Keratinocyte (primary cell): Measurements from ENCODE around the gene PAX7.

ENCODE experiments used
- EZH2 ChIP-seq: IDR thresholded peaks from one replicate; pipeline ENCODE4 v1.6.1; 2012; ENCODE audit warnings: inconsistent platforms, mild to moderate bottlenecking, low read length, moderate library complexity
- TF ChIP-seq, protein P1 (sequence below), 3 experiments: IDR thresholded peaks in 1 of 3; conservative IDR thresholded peaks in 1 of 3; optimal IDR thresholded peaks in 1 of 3; 2 replicates in 2 of 3; 3 replicates in 1 of 3; pipeline versions ENCODE3 to v1.5.1; 2011; ENCODE audit warnings: low read length in 3 of 3, mild to moderate bottlenecking in 3 of 3, moderate library complexity in 2 of 3, control low read depth in 1 of 3, inconsistent platforms in 1 of 3; ENCODE audit not compliant: insufficient read depth in 2 of 3; ENCODE audit errors: extremely low read depth in 1 of 3

DNA sequence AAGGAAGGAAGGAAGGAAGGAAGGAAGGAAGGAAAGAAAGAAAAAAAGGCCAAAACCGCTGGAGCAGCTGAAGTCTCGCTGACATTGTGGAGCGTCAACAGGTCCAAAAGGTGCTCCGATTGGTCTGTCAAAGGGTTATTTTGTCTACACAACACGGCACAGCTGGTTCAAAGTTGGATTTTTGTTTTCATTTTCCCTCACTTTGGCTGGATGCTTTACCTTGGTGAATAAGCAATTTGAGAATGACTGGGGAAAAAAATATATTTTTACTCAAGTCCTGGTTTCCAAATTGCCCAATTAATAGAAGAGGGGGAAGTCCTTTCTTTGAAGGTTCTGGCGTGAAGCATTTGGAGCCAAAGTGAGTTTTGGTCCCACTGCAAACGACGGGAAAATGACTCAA, 19.3 kb upstream of the PAX7 start:
- TF ChIP-seq, protein P1, sequence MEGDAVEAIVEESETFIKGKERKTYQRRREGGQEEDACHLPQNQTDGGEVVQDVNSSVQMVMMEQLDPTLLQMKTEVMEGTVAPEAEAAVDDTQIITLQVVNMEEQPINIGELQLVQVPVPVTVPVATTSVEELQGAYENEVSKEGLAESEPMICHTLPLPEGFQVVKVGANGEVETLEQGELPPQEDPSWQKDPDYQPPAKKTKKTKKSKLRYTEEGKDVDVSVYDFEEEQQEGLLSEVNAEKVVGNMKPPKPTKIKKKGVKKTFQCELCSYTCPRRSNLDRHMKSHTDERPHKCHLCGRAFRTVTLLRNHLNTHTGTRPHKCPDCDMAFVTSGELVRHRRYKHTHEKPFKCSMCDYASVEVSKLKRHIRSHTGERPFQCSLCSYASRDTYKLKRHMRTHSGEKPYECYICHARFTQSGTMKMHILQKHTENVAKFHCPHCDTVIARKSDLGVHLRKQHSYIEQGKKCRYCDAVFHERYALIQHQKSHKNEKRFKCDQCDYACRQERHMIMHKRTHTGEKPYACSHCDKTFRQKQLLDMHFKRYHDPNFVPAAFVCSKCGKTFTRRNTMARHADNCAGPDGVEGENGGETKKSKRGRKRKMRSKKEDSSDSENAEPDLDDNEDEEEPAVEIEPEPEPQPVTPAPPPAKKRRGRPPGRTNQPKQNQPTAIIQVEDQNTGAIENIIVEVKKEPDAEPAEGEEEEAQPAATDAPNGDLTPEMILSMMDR (optimal IDR thresholded peaks at IDR 0.05 in 1 of 3, IDR thresholded peaks at IDR 0.05 in 1 of 3, conservative IDR thresholded peaks at IDR 0.05 in 1 of 3; ENCODE audit: extremely low read depth in 1 of 3, insufficient read depth in 2 of 3, low read length in 3 of 3): no peak
- no peak for TF ChIP-seq EZH2
